Left ventricle myocardium superior (tissue), 1 donor: ENCODE data around the gene EPS8. TPM values are rescaled to one million over a fixed set of nuclear protein-coding genes. Genes with fewer than 3 reads are reported as not detected.
A peak's percentile ranks its signal among the peaks of the same experiment; 100 is the strongest.

Experiments used
- ATAC-seq: fragments of 200-7000 bp; cut with Tn5 transposase; one replicate; pipeline ENCODE4 v1.9.1; 2020; ENCODE audit warnings: mild to moderate bottlenecking, moderate library complexity
- DNase-seq: peaks from one replicate; pipeline ENCODE4 v3.0.0-alpha.2; 2020
- intact Hi-C: fragments of 100-400 bp; cut with micrococcal nuclease; formaldehyde crosslinking; loops from one replicate; pipeline ENCODE4 v1.11.0; 2022
- total RNA-seq: library from RNA; stranded (reverse); fragmentation: NEBNext Ultra II Directional; extraction: Animal tissue kit (Norgen Biotek cat#: 25700); gene quantifications from one replicate; pipeline ENCODE4 v1.2.1, GENCODE V29; 2021
- donor health status: DM: no; HTN: yes; CAD: no; lungs with severe emphysema.

Gene EPS8
- total RNA-seq, 1 donor from 2014 or later: 20.7 TPM

GRCh38 chr12:15801770-15802744, 12.9 kb upstream of the EPS8 start:
- no peak for DNase-seq
- intact Hi-C loops: no loop called here
- no peak for ATAC-seq

- intact Hi-C loops: no loop called here
These were observed 11.1 kb upstream of the EPS8 start for GRCh38 chr12:15800278-15800677.

GRCh38 chr12:15797818-15798217, 8.6 kb upstream of the EPS8 start:
- intact Hi-C loops: no loop called here
- no peak for ATAC-seq
- no peak for DNase-seq

More at GRCh38 chr12:15800278-15800677, 11.1 kb upstream of the EPS8 start:
- DNase-seq (no peak), ATAC-seq (no peak)

- ATAC-seq: no peak
- intact Hi-C loops: no loop called here
- DNase-seq: no peak
These were observed 7.4 kb upstream of the EPS8 start for GRCh38 chr12:15796493-15797141.

- DNase-seq: no peak
- intact Hi-C loops: no loop called here
- no peak for ATAC-seq
These were observed 5.6 kb upstream of the EPS8 start for GRCh38 chr12:15794836-15795235.

GRCh38 chr12:15794196-15794595, 5.0 kb upstream of the EPS8 start:
- ATAC-seq: no peak
- intact Hi-C loops: no loop called here
- no peak for DNase-seq

- intact Hi-C loops: no loop called here
- DNase-seq: peak; percentile 70
- ATAC-seq: peak; percentile 51
These were observed 662 bp downstream of the EPS8 start for GRCh38 chr12:15788233-15789219.

GRCh38 chr12:15787778-15788177, 1.4 kb downstream of the EPS8 start:
- intact Hi-C loops: no loop called here
- ATAC-seq: no peak
- DNase-seq: no peak

GRCh38 chr12:15786772-15787171, 2.4 kb downstream of the EPS8 start:
- DNase-seq (no peak), ATAC-seq (no peak)
- intact Hi-C loops: no loop called here

- DNase-seq (no peak), ATAC-seq (no peak)
- intact Hi-C loops: no loop called here
These were observed 5.9 kb downstream of the EPS8 start for GRCh38 chr12:15783288-15783687.

GRCh38 chr12:15782667-15783066, 6.5 kb downstream of the EPS8 start:
- intact Hi-C loops: no loop called here
- DNase-seq: no peak

GRCh38 chr12:15779925-15780324, 9.3 kb downstream of the EPS8 start:
- ATAC-seq (no peak), DNase-seq (no peak)
- intact Hi-C loops: no loop called here

More at GRCh38 chr12:15782667-15783066, 6.5 kb downstream of the EPS8 start:
- ATAC-seq: no peak

GRCh38 chr12:15778126-15778525, 11.1 kb downstream of the EPS8 start:
- ATAC-seq (no peak), DNase-seq (no peak)
- intact Hi-C loops: no loop called here

- no peak for DNase-seq
- peak; percentile 28 for ATAC-seq
- intact Hi-C loops: no loop called here
These were observed 11.7 kb downstream of the EPS8 start for GRCh38 chr12:15777355-15778012.

- intact Hi-C loops: no loop called here
- DNase-seq: no peak
- ATAC-seq: no peak
These were observed 12.7 kb downstream of the EPS8 start for GRCh38 chr12:15776532-15776931.

- DNase-seq (no peak), ATAC-seq (no peak)
- intact Hi-C loops: no loop called here
These were observed 14.4 kb downstream of the EPS8 start for GRCh38 chr12:15774819-15775218.

GRCh38 chr12:15772405-15773018, 16.7 kb downstream of the EPS8 start:
- intact Hi-C loops: no loop called here
- no peak for ATAC-seq
- no peak for DNase-seq

- DNase-seq (no peak), ATAC-seq (no peak)
- intact Hi-C loops: no loop called here
These were observed 18.6 kb downstream of the EPS8 start for GRCh38 chr12:15770581-15770980.
